ENCODE measurements around the gene MCC.

Gene MCC

DNA sequence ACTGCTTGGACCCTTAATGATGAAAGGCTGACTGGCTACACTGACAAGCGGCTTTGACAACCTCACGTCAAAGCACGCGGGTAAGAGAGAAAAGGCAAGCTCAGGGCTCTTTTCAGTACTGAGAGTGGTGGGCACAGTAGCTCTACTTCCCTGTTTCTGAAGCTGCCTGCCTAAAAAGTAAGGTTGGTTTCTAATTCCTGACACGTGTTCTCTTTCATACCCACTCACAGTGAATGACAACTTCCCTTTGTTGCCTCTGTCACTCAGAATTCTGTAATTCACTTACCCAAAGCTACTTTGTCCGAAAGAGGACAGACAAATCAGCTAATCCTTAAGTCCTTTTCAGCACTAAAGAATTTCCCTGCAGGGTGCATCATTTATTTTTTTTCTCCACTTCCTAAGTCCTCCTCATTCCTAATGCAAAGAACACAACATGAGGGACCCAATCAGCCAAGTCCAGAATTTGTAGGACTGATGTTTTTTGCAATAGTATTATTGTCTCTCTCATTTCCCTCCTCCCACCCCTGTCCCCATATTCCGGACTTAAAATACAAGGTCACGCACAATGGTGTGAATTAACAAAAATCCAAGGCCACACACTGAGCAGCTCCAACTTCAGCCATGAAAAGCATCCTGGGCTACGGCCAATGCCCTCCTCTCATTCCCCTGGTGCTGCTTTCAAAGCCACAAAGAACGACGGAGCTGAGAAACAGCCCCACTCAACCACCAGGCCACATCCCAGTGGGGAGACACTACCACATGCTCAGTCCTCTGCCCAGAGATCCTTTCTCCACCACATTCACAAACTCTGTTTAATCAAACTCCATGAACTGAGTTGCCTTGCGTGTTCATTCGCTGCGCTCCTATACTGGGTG, 274.5 kb downstream of the MCC start:
- in situ Hi-C loops (cut with HindIII; ENCODE audit: low sequenced_read_pairs), result no loop called here
- peak; percentile 37 for DNase-seq (ENCODE audit: low read depth)
- no peak overlapping the region for H3K4me3 ChIP-seq (ENCODE audit: low read depth, low read length)
- TF ChIP-seq, protein P1, sequence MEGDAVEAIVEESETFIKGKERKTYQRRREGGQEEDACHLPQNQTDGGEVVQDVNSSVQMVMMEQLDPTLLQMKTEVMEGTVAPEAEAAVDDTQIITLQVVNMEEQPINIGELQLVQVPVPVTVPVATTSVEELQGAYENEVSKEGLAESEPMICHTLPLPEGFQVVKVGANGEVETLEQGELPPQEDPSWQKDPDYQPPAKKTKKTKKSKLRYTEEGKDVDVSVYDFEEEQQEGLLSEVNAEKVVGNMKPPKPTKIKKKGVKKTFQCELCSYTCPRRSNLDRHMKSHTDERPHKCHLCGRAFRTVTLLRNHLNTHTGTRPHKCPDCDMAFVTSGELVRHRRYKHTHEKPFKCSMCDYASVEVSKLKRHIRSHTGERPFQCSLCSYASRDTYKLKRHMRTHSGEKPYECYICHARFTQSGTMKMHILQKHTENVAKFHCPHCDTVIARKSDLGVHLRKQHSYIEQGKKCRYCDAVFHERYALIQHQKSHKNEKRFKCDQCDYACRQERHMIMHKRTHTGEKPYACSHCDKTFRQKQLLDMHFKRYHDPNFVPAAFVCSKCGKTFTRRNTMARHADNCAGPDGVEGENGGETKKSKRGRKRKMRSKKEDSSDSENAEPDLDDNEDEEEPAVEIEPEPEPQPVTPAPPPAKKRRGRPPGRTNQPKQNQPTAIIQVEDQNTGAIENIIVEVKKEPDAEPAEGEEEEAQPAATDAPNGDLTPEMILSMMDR (IDR thresholded peaks at IDR 0.05; ENCODE audit: low read depth, low read length, missing control alignments), result no peak

DNA sequence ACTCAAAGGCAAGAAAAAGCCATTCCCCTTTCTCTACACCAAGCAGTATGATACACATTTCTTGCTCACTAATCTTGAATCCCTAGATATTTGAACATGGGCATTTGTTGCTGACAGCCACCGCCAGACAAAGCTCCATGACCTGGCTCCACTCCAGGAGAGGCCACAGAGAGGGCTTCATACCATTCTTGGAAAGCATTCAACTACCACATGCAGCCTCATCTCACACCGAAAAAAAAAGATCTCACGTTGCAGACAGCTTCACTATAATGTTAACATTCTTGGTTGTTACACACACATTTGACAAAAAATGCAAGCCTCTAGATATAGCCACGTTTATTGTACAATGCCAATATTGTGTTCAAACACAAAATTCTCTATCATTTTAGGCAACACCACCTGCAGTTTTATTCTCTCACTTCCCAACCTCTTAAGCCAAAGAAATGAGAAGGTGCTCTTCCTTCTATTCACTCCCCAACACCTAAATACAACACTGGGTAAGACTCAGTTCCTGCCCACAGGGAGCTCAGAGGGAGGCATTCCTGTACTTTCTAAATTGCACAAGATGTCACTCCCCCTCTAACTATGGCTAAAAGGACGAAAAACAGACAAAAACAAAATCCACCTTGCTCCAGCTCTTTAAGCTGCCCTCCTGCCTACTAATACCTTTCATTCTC, 275.9 kb downstream of the MCC start:
- in situ Hi-C loops (cut with HindIII; ENCODE audit: low sequenced_read_pairs), result no loop called here
- peak; percentile 52 for DNase-seq (ENCODE audit: low read depth)
- TF ChIP-seq, protein P1 (IDR thresholded peaks at IDR 0.05; ENCODE audit: low read depth, low read length, missing control alignments), result no peak
- H3K4me3 ChIP-seq (ENCODE audit: low read depth, low read length), result no peak overlapping the region

DNA sequence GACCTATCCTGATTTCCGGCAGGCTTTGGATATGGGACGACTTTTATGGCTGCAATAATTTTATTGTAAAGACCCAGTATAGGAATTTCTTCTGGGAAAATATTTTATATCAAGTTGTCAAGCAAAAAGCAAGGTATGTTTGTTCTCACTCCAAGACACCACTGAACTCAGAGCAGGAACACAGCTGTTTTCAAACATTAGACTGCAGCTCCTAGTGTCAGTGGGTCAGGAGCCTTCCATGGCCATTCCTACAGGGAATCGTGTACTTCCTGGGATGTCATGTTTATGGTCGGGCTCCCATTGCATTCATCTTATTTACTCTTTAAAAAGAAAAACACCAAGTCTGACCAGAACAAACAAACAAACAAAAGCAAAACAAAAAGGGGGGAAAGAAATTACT, 278.8 kb downstream of the MCC start:
- DNase-seq (ENCODE audit: low read depth), result no peak

DNA sequence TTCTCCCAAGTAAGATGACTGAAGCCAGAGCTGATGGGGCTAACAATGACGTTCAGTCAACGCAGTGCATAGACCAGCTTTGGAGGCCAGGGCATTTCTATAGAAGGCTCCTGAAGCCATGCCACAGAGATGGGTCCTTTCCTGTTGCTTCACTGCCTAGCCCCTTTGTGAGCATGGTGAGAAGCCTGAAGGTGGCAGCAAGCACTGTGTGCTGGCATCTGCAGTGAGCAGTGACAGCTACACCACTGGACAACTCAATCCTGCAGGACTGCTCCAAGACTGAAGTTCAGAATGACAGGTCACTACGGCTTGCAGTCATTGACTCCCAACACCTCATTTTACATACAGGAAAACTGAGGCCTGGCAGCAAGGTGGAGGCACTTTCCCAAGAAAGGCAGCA, 282.4 kb downstream of the MCC start:
- no peak overlapping the region for H3K4me3 ChIP-seq (ENCODE audit: low read depth, low read length)
- in situ Hi-C loops (cut with HindIII; ENCODE audit: low sequenced_read_pairs), result no loop called here
- TF ChIP-seq, protein P1 (IDR thresholded peaks at IDR 0.05; ENCODE audit: low read depth, low read length, missing control alignments), result no peak
- DNase-seq (ENCODE audit: low read depth), result no peak

More for the DNA sequence above, 278.8 kb downstream of the MCC start:
- in situ Hi-C loops (cut with HindIII; ENCODE audit: low sequenced_read_pairs), result no loop called here
- H3K4me3 ChIP-seq (ENCODE audit: low read depth, low read length), result no peak overlapping the region
- TF ChIP-seq, protein P1 (IDR thresholded peaks at IDR 0.05; ENCODE audit: low read depth, low read length, missing control alignments), result no peak

DNA sequence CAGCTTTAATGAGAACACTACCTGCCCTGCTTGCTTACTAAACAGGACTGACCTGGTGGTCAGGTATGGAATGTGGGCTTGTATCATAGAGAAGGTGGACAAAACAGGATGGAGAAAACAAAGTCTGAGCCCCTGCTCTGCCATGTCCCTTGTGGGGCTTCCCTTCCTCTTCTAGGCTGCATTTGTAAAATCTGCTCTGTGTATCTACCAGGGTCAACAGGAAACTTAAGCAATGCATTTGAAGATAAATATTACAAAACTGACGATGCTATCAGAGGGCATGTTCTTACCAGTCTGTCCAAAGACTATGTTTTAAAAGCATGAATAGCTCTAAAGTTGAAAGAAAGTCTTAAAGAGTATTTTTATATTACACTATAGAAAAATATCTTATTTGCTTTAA, 282.9 kb downstream of the MCC start:
- no peak overlapping the region for H3K4me3 ChIP-seq (ENCODE audit: low read depth, low read length)
- TF ChIP-seq, protein P1 (IDR thresholded peaks at IDR 0.05; ENCODE audit: low read depth, low read length, missing control alignments), result no peak
- in situ Hi-C loops (cut with HindIII; ENCODE audit: low sequenced_read_pairs), result no loop called here
- no peak for DNase-seq (ENCODE audit: low read depth)

DNA sequence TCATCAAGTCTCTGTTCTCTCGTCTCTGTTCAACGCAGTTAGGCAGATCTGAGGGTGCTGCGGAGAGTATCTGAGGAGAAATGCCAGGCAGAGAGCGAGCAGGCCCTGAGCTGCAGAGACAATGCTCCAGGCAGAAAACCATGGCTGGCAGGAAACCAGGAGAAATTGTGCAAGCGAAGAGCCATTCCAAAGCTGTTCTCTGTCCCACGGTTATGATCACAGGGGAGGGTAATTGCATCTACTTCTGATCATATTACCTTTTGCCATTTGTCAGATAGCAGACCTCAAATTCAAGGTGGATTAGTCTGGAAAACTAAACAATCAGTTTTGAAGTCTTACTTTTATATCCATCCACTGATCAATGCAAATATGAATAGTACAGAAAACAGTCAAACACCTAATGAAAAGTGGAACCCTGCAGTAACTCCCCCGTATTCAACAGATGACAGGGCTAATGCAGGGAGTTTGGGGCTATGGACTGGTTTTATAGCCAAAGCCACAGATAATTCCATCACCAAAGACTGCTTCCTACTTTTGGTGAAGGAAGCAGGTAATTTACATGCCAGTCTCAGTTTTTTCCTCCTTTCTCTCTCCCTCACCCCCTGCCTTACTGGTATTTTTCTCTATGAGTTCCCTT, 283.6 kb downstream of the MCC start:
- no peak overlapping the region for H3K4me3 ChIP-seq (ENCODE audit: low read depth, low read length)
- in situ Hi-C loops (cut with HindIII; ENCODE audit: low sequenced_read_pairs), result no loop called here
- TF ChIP-seq, protein P1 (IDR thresholded peaks at IDR 0.05; ENCODE audit: low read depth, low read length, missing control alignments), result no peak
- DNase-seq (ENCODE audit: low read depth), result peak; percentile 45

Data from astrocyte of the cerebellum (primary cell).